DMS 273 treated with DMSO at 0.1 percent for 48 hours (cell line): ENCODE data around the gene ABL1.
"Not testable (repeated sequence)": the region's sequence is repeated elsewhere in the genome, so short reads cannot be mapped to it uniquely, and the experiment has no call there.

ENCODE experiments used
- DNase-seq: peaks from one replicate; lab custom pipeline; 2025; lab: John Stamatoyannopoulos, UW

ABL1 gene

DNA sequence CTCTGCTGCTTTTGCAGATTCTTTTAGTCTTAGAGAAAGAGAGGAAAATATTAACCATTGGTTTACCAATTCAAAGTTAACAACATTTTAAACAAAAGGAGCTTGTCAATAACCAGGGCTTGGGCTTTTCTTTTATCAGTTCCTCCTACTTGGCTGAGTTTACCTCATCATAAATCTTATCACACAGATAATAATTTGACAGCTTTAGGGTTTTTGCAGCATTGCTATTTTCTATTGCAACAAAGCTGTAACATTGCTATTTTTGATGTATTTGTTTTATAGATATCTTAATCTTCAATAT, 9.8 kb upstream of the ABL1 start:
- no peak for DNase-seq

DNA sequence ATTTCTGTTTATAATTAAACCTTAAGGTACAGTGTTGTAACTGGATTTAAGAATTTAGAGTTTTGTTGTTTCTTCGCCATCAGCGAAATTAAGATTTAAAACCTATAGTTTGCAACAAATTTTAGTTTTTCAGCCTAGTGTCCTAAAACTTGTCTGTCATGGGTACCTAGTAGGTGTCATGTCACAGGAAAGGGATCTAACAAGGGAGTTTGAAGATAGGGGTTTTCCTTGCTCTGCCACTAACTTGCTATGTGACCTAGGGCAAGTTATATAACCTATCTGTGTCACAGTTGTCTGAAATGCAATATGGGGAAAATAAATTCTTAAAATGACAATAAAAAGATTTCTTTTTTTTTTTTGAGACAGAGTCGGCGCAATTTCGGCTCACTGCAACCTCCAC, 9.2 kb upstream of the ABL1 start:
- DNase-seq, result no peak

DNA sequence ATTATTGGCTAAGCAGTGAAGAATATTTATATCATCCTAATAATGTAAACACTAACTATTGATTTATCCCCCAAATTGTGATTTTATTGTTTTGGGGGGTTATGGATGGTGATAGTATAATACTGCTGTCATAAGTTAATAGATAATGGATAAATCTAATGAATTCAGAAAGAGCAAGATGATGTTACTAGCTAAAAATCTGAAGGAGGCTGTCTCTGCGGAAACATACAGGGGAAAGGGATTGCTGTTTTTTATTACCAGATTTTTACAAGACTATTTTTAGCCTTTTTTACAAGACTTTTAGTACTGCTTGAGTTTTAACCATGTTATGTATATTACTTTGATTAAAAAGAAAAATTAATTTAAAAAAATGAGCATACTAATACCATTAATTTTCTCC, 5.3 kb upstream of the ABL1 start:
- DNase-seq, result no peak

DNA sequence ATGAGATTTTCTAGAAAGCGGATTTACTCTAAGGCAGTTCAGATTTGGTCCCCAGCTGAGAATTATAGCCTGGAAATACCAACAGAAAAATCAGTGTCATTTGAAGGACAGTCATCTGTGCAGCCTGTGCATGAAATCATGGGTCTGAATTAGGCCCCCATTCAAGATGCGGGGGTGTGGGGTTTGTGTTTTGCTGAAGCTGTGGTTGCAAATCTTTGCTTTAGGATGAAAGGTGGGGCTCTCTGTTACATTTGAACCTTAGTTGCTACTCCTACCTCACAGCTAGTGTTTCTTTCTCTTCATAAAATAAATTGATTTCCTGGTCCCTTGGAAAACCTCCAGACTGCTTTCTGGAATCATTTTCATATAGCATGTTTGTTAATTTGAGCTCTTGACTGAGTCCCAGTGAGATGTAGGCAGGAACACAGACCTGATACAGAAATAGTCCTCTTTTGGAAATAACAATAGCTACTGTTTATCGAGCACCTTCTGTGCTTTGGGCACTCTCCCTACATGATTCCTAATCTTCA, 4.8 kb upstream of the ABL1 start:
- no peak for DNase-seq

DNA sequence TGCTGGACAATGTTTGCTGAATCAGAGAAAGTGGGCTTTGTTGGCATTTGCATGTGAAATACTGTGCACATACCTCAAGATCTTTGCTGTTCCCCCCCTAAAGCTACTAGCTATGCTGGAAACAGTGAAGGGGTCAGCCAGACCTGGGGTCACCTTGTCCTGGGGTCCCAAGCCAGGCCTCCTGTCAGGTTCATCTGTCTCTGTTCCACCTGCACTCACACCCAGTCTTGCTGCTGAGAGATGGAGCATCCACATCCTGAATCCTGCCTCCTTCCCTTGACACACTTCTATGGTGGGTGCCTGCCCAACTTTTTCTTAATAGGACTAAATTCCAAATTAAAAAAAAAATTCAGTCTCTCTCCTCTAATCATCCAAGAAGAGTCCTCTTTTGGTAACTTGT, 4.0 kb upstream of the ABL1 start:
- DNase-seq, result no peak

DNA sequence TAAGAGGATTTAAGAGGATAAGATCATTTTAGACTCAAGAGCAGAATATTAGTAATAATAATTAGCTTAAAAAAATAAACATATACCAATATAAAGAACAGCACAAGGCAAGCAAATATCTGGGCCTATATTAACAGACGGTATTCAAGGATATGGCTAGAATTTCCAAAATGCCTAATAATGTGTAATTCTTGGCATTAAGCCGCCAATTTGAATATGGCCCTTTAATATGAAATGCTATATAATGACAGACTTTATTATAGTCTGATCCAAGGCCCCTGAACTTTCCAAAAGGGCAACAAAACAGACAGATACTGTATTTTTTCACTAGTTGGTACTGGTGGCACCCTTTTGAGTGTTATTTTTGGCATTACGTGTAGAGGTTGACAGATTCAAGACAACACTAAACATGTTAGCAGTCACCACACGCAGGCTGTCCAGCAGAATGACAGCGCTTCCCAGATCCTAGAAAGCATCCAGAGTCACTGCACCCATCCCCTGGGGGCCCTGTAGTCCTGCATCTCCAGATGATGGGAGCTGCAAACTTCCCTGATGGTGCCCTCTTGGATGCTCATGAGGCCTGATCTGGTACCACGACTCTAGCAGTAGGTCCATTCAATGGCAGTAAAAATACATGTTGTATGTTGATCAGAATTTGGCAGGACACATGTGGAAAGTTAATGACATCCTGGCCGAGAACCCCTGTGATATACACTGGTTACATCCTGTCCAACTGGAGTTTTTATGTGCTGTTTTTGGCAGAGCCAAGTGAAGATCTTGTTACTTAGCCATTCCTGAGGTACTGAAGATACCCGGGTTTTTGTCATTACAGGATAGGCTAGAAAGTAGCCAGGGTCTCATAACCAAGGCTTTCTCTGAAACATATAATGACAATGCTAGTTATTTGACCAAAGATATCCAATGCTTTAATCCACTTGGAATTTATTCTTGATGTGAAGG, 1.7 kb upstream of the ABL1 start:
- DNase-seq, result no peak

DNA sequence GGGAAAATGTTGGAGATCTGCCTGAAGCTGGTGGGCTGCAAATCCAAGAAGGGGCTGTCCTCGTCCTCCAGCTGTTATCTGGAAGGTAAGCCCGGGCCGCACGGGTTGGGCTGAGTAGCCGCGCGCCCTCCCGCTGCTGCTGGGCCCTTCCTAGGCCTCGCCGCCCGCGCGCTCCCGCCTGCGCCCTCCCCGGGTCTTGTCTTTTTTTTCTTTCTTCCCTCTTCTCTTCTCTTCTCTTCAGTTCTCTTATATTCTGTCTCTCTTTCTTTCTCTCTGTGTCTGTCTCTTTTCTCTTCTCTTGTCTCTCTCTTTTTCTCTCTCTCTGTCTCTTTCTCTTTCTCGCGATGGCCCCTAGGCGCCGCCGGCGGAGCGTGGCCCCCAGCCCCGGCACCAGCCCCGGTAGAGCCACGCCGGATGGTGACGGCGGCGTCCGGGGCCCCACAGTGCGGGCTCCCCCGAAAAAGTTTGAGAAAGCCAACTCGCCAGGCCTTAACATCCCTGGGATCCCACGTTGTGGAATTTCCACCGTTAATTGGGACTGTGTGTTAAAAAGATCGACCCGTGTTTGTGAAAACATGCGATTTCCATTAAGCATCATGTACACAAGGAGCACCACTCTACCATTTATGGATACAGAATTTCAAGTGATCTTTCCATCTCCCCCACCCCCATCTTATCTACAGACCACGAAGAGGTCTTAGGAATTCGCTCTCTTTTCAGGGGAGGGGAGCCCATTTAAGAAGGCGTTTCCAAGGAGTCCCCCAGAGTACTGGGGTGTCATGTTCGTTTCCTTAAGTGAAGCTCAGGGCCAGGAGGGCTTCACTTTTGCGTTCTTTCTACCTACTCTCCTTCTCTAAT, 616 bp downstream of the ABL1 start:
- no peak for DNase-seq

DNA sequence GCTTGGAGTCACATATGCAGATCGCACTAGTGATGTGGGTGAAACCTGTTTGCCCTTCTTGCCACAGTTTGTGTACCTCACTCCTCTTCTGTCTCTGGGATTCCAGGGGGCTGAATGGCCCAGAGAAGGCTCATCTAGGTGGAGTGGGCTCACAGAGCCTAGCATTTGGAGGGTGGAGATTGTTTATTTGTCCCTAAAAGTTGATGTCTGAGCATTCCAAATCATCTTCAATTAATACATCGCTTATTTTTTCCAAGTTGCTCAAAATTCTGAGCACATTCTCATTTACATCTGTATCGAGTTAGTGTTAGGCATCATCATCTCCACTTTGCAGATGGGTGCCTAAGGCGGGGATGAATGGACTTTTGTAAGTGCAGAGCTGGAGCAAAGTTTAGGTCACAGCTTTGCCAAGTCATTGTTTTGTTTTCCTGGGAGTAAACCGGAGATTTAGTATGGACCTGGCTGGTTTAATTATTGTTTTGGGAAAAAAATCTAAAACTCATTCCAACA, 2.0 kb downstream of the ABL1 start:
- no peak for DNase-seq

DNA sequence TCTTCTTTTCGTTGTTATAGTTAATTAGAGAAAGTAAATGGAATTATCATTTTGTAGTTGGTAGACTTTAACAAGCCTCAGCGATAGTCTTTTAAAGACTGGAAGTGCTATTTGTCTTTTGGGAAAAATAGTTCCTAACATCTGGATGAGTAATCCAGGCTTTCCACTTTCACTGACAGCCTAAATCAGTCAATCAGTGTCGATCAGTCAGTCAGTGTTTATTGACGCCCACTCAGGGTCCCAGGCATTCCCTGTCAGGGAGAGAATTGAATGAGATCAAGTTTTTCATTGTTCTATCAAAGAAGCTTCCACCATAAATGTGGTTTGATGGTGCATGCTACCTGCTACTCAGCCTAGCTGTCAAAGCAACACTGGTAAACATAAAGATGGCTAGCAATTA, 2.6 kb downstream of the ABL1 start:
- no peak for DNase-seq

DNA sequence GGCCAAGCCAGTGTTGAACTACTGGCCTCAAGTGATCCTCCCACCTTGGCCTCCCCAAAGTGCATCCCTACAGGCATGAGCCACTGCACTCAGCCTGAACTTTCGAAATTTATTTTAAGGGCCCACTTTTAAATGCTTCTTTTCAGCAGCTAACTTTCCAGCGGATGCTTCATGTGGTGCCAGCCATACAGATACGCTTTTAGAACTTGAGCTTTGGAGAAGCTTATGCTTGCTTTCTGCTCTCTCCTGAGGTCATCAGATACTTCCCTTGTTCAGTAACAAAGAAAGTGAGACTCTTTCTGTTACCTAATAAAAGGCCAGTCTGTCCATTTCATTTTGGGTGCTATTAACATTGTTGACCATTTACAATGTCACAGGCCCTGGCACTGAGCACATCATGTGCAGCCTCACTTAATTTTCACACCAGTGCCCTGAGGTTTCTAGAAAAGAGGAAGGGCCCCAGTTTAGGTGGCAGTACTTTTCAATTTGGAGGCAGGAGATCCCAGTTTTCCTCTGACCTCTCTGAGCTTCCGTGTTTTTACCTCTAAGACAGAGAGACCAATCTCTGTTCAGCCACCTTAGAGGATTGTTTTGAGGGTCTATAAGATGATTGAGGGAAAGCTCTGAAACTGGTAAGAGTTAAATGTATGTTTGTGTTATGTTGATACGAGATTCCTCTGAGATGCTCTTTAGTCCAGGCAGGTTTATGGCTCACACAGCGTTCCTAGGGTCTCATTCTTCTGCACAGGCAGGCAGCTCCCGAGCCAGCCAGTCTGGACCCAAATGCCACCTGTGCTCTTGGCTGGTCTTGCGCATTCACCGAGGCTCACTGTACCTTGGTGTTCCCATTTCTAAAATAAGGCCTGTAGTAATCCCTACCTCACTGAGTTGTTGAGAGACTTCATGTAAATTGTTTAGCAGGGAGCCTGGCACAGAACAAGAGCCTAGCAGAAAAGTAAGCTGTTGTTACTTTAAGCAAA, 4.4 kb downstream of the ABL1 start:
- no peak for DNase-seq

DNA sequence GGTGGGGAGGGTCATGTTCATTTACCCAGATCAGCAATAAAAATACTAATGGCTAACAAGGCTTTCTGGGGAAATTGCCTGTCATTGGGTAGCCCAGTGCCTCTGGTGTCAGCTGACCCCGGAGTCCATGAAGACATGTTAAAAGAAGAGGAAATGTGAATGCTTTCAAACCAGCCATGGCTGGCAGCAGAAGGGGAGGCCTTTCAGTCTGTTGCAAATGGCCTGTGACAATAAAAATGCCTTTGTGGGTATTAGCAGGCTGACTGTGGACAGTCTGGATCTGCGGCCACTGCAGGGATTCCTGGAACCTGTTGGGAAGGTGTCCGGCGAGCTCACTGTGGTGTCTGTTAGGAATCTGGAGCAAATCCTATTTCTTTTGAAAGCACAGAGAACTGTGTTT, 7.5 kb downstream of the ABL1 start:
- DNase-seq, result no peak

DNA sequence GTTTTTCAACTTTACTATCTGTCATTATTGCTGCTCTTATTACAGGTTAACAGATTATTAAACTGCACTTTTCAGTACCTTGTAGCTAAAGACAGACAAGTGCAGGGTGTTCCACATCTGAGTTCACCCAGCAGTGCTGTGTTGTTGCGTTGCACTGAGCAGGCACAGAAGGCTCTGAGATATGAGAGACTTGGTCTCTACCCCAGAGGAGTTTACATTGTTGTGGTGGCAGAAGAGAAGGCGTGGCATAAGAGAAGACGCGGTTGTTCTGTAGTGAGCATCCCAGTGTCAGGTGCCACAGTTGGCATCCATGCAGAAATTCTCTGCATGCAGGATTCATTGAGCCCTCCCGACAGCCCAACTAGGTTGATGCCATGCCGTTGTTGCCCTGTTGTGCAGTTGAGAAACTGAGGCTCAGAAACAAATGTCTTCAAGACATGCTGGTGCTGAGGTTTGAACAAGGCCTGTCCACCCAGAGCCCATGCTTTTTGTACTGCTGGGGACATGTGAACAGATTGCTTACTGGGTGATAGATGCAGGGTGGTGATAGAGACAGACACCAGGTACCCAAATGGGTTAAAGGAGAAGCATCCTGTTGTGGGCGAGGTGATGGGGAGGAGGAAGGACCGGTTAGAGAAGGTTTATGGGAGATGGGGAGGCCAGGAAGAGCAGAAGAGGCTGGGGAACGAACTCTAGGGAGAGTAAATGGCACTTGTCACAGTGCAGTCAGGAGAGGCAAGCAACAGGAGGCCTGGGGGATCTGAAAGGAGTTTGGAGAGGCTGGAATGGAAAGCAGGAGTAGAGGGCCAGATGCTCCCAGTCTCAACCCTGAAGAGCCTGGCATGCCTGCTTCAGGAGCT, 8.2 kb downstream of the ABL1 start:
- no peak for DNase-seq

DNA sequence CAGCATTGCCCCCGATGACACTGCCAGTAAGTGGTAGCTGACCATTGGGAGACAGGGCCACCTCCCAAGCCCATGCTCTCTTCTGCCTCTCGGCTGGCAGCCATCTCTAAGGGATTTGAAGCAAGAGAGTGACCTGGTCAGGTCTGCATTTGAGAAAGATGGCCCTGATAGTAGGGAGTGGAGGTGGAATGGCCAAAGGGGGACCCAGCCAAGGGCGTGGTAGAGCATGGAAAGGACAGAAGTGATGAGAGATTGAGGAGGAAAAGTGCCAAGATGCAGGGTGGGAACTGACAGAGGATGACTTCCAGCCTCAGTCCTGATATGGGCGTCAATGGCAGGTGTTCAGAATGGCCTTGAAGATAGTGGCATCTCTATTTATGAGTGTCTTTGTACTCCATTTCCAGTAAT, 9.0 kb downstream of the ABL1 start:
- DNase-seq, result no peak

DNA sequence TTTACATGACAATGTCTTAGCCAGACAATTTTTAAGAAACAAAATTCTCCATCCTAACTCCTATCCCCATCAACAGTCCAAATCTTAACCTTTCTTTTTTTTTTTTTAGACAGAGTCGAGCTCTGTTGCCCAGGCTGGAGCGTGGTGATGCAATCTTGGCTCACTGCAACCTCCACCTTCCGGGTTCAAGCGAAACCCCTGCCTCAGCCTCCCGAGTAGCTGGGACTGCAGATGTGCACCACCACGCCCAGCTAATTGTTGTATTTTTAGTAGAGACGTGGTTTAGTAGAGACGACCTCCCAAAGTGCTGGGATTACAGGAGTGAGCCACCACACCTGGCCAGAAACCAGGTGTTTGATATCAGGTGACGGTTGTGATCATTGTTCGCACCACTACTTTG, 10.2 kb downstream of the ABL1 start:
- no peak for DNase-seq

DNA sequence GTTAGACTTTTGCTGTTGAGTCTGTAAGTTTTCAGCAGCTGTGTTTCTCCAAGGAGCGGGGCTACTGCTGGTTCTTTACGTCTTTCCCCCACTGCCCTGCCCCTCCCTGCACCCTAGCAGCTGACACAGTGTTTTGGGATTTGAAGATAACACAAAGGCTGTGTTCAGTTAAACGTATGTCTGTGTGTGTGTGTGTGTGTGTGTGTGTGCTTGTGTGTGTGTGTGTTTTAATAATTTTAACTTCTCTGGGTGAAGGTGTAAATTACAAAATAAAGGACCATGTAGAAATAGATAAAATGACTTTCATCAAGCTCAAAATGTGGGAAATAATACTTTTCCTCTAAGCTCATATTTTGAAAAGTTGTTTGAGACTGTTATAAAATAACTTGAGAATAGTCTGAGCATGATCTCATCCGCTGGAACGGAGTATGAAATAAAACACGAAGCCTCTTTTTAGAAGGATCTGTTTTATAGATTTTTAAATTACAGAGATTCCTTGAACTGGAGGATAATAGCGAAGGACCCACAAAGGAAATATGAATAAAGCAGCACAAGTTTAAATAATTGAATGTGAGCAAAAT, 10.9 kb downstream of the ABL1 start:
- DNase-seq, result no peak

DNA sequence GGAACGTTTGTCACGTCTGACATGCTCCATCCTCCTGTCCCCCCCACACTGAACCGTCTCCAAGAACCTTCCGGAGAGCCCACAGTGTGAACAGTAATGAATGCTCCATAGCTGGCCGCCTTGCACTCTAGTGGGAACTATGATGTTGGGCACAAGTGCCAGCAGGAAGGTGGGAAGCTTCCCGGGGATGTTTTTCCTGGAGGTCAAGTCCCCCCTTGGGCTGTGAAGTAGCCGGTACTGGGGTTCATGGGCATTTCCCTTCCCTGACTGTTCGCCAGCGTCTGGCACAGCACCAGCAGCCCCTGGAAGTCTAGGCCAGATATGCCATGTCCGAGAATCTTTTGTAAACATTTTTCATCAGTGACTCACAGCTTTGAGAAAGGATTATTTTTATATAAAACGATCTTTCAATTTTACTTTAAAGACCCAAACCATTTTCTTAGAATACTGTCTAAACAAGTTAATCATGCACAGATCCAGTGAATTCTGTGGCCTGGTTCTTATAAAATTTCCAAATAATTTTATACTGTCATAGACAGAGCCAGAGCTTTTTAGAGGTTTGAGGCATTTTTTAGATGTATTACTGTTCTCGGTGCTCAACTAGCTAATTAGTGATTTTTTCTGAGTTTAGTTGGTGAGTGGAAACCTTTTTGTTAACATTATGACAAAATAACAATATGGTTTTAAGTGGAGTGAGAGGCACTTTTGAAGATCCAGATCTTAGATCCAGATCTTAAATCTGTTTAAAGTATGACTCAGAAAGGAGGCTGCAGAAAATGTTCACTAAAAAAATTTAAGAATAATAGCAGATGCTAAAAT, 11.6 kb downstream of the ABL1 start:
- no peak for DNase-seq

DNA sequence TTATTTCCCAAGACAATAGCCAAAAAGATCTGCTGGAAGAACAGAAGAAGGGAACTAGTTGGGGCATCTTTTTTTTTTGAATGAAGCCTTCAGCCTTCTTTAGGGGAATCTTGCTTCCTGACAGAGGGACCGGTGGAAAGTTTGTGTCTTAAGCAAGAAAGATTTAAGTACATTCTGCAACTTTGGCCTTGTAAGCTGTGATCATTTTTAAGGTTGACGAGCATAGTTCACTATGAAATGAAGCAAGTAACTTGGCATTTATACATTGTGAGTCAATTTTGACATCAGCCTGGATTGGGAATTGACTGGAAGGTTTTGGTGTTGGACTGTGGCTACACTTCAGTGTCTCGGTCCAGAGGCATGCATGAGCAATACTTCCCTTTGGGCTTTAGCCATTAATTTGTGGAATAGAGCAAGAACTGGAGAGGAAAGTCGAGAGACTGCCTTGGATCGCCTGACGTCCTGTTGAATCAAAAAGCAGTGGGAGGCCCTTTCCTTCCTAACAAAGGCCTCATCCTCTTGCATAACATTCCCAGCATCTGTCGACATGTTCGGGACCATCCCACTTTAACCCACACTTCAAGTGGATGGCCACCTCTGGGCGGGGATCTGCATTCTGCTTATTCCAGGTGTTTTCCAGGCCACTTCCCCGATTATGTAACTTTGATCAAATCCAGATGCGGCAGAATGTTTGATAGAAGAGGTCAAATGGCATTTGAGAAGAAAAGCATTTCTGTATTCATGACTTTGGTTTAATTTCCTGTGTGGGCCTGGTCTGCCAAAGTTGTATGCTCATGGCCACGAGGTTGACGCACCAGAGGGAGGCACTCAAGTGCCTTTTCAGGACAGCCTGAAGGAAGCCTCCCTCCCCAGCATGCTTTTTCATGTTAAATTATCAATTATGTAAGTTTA, 12.5 kb downstream of the ABL1 start:
- no peak for DNase-seq

DNA sequence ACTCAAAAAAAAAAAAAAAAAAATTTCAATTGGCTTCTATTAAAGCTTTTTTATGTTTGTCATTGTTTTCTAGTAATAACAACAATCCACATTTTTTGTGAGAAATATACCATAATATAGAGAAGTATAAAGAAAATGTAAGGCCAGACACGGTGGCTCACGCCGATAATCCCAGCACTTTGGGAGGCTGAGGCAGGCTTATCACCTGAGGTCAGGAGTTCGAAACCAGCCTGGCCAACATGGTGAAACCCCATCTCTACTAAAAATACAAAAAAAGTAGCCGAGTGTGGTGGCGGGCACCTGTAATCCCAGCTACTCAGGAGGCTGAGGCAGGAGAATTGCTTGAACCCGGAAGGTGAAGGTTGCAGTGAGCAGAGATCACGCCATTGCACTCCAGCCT, 13.5 kb downstream of the ABL1 start:
- DNase-seq, result not testable (repeated sequence)
